GM18526 (cell line): ENCODE results near the gene MYH10.

Experiments
- POLR2A ChIP-seq: IDR thresholded peaks from 3 replicates; pipeline ENCODE4 v1.6.1; 2011; ENCODE audit not compliant: insufficient read length; ENCODE audit errors: extremely low read depth

Gene MYH10

GRCh38 chr17:8466873-8467272 is 163.7 kb downstream of the MYH10 start:
- TF ChIP-seq POLR2A = no peak

- no peak for TF ChIP-seq POLR2A
Observed at GRCh38 chr17:8466456-8466855, 164.1 kb downstream of the MYH10 start.

GRCh38 chr17:8465759-8466158 is 164.8 kb downstream of the MYH10 start:
- TF ChIP-seq POLR2A = no peak

GRCh38 chr17:8465356-8465755 is 165.2 kb downstream of the MYH10 start:
- no peak for TF ChIP-seq POLR2A

- TF ChIP-seq POLR2A = no peak
Observed at GRCh38 chr17:8464941-8465340, 165.6 kb downstream of the MYH10 start.

- no peak for TF ChIP-seq POLR2A
Observed at GRCh38 chr17:8463099-8463498, 167.4 kb downstream of the MYH10 start.

- TF ChIP-seq POLR2A = no peak
Observed at GRCh38 chr17:8462564-8462963, 168.0 kb downstream of the MYH10 start.

- no peak for TF ChIP-seq POLR2A
Observed at GRCh38 chr17:8459831-8460230, 170.7 kb downstream of the MYH10 start.

GRCh38 chr17:8459107-8459506 is 171.4 kb downstream of the MYH10 start:
- TF ChIP-seq POLR2A = no peak

GRCh38 chr17:8458128-8458527 is 172.4 kb downstream of the MYH10 start:
- TF ChIP-seq POLR2A = no peak

- no peak for TF ChIP-seq POLR2A
Observed at GRCh38 chr17:8455665-8456209, 174.8 kb downstream of the MYH10 start.

- no peak for TF ChIP-seq POLR2A
Observed at GRCh38 chr17:8453326-8453725, 177.2 kb downstream of the MYH10 start.

- no peak for TF ChIP-seq POLR2A
Observed at GRCh38 chr17:8451933-8452614, 178.5 kb downstream of the MYH10 start.

GRCh38 chr17:8448310-8448709 is 182.2 kb downstream of the MYH10 start:
- no peak for TF ChIP-seq POLR2A

- TF ChIP-seq POLR2A = no peak
Observed at GRCh38 chr17:8447799-8448198, 182.7 kb downstream of the MYH10 start.

- TF ChIP-seq POLR2A = no peak
Observed at GRCh38 chr17:8445536-8445935, 185.0 kb downstream of the MYH10 start.

GRCh38 chr17:8444494-8444893 is 186.0 kb downstream of the MYH10 start:
- no peak for TF ChIP-seq POLR2A
